NCI-H2029 (cell line): ENCODE measurements around the gene GNG8.

Experiments used
- DNase-seq: peaks from one replicate; lab custom pipeline; 2025; lab: John Stamatoyannopoulos, UW

Gene GNG8

GRCh38 chr19:46618670-46619231 lies 17.3 kb downstream of the GNG8 start:
- peak; percentile 86 for DNase-seq

- peak; percentile 24 for DNase-seq
Measured at GRCh38 chr19:46617601-46618000, 18.4 kb downstream of the GNG8 start.

- DNase-seq, result peak; percentile 79
Measured at GRCh38 chr19:46616631-46617322, 19.2 kb downstream of the GNG8 start.

- no peak for DNase-seq
Measured at GRCh38 chr19:46615966-46616365, 20.0 kb downstream of the GNG8 start.

GRCh38 chr19:46614114-46614722 lies 21.8 kb downstream of the GNG8 start:
- peak; percentile 64 for DNase-seq

GRCh38 chr19:46613525-46613924 lies 22.5 kb downstream of the GNG8 start:
- DNase-seq, result no peak

- no peak for DNase-seq
Measured at GRCh38 chr19:46611776-46612175, 24.2 kb downstream of the GNG8 start.

- no peak for DNase-seq
Measured at GRCh38 chr19:46610851-46611770, 24.9 kb downstream of the GNG8 start.

- DNase-seq, result no peak
Measured at GRCh38 chr19:46610413-46610775, 25.6 kb downstream of the GNG8 start.

- no peak for DNase-seq
Measured at GRCh38 chr19:46609511-46610412, 26.2 kb downstream of the GNG8 start.

- no peak for DNase-seq
Measured at GRCh38 chr19:46608581-46609345, 27.2 kb downstream of the GNG8 start.

GRCh38 chr19:46608178-46608577 lies 27.8 kb downstream of the GNG8 start:
- no peak for DNase-seq

GRCh38 chr19:46607448-46607841 lies 28.6 kb downstream of the GNG8 start:
- no peak for DNase-seq

GRCh38 chr19:46606681-46607447 lies 29.1 kb downstream of the GNG8 start:
- no peak for DNase-seq

GRCh38 chr19:46606019-46606418 lies 30.0 kb downstream of the GNG8 start:
- DNase-seq, result no peak

- DNase-seq, result no peak
Measured at GRCh38 chr19:46605356-46605821, 30.6 kb downstream of the GNG8 start.

GRCh38 chr19:46604781-46605355 lies 31.1 kb downstream of the GNG8 start:
- DNase-seq, result no peak

- no peak for DNase-seq
Measured at GRCh38 chr19:46603752-46604231, 32.2 kb downstream of the GNG8 start.

- no peak for DNase-seq
Measured at GRCh38 chr19:46603195-46603637, 32.8 kb downstream of the GNG8 start.
